HG03175 (cell line): ENCODE results near the gene FOXE1.

Experiments used
- ATAC-seq: cut with Tn5 transposase; IDR thresholded peaks from one replicate; pipeline ENCODE4 v1.9.1; 2021; ENCODE audit warnings: mild to moderate bottlenecking, moderate library complexity; ENCODE audit not compliant: unreplicated experiment

Gene FOXE1

DNA sequence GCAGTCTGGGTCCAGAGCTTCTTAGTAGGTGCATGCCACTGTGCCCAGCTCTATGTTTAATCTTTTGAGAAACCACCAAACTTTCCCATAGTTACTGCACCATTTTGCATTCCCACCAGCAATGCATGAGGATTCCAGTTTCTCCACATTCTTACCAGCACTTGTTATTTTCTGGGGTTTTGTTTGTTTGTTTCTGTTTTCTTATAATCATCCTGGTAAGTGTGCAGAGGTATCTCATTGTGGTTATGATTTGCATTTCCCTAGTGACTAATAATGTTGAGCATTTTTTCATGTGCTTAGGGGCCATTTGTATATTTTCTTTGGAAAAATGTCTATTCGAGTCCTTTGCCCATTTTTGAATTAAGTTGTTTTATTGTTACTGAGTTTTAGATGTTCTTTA lies 11.4 kb downstream of the FOXE1 start:
- no peak for ATAC-seq

DNA sequence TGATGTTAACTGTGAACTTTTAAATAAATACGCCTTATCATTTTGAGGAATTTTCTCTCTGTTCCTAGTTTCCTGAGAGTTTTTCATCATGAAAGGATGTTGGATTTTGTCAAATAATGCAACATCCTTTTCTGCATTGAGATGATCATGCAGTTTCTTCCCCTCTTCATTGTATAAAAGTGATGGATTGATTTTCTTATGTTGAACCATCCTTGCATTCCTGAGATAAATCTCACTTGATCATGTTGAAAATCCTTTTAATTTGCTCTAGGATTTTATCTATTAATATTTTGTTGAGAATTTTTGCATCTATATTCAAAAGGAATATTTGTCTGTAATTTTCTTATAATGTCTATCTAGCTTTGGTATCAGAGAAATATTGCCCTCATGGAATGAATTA lies 13.3 kb downstream of the FOXE1 start:
- ATAC-seq, result no peak

DNA sequence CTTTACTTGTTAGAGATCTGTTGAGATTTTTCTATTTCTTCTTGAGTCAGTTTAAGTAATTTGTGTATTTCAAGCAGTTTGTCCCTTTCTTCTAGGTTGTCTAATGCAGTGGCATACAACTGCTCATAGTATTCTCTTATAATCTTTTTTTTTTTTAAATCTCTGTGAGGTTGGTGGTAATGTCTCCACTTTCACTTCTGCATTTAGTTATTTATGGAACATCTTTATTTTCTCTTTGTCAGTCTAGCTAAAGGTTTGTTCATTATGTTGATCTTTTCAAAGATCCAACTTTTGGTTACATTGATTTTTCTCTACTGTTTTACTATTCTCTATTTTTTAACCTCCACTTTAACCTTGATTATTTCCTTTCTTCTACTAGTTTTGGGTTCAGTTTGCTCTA lies 13.8 kb downstream of the FOXE1 start:
- no peak for ATAC-seq

DNA sequence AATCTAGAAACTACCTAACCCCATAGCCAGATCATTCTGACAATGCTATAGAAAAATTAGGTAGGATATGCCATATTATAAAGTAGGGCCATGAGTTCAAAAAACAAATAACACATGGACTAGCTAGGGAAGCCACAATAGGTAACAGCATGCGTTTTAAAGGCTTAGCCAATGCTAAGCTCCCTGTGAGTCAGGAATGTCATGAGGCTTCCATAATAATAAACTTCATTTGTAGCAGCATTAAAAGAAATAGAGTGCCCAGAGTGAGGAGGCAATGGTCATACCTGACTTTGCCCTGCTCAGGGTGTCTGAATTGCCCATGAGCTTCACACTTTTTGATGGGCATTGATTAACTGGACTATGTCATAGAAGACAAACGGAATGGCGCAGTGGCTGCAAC lies 15.8 kb downstream of the FOXE1 start:
- no peak for ATAC-seq

DNA sequence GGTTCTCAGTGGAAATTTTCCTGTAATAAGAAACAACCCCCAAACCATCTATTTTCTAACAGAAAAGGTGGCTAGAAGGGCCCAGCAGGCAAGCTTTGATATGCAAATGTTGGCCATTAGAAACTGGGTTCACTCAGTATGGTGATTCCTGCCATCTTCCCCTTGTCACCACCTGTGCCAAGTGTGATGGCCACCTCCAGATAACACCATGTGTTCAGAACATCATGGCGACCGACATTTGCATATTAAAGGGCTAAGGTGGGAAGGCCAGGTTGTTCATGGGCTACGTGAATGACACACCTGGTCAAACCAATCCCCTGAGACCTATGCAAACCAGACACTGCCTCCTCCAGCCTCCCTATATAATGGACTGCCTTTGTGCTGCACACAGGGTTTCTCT lies 20.4 kb downstream of the FOXE1 start:
- no peak for ATAC-seq

DNA sequence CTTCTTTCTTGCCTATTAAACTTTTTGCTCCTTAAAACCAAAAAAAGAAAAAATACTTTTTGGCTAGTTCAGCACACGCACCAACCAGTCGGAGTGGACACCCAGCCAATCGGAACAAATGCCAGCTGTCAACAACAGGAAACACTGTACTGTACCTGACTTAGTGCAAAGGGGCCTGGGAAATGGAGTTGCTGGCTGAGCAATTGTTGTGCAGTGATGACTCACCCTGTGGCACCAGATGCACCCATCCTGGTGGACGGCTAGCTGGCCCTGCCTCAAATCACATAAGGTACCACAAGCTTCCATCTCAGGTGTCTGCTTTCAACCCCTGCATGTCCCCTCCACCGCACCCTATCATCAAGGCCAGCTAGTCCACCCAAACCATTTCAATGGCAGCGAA lies 20.9 kb downstream of the FOXE1 start:
- no peak for ATAC-seq

DNA sequence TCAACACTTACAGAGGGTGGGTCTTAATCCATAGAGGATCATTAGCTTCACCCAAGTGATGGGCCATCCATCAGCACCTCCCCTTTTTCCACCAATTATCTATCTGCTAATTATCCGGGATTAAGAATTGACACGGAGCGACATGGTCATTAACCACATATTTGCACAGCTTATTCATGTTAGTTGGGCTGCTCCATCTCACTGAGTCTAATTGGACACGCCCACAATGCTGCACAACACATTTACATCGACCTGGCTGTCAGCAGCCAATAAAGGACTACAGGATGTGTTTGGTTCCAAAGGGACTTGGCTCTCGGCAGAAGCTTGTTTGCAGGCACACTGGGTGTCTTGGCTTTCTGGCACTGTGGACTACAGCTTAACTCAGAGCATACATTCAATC lies 21.6 kb downstream of the FOXE1 start:
- no peak for ATAC-seq

DNA sequence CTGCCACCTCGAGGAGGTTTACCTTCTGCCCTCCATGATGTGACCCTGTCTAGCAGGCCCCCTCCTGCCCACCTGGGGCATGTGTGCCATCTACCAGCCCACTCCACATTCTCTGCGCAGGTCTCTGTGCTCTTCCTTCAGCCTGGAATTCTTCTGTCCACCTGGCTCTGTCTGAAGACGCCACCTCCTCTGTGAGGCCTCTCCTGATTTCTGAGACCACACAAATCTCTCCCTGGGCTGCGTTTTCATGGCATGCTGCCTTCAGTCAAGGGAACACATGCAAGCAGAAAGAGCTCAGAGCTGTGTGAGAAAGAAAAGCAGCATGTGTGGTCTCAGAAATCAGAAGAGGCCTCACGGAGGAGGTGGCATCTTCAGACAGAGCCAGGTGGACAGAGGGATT lies 22.1 kb downstream of the FOXE1 start:
- ATAC-seq, result no peak

DNA sequence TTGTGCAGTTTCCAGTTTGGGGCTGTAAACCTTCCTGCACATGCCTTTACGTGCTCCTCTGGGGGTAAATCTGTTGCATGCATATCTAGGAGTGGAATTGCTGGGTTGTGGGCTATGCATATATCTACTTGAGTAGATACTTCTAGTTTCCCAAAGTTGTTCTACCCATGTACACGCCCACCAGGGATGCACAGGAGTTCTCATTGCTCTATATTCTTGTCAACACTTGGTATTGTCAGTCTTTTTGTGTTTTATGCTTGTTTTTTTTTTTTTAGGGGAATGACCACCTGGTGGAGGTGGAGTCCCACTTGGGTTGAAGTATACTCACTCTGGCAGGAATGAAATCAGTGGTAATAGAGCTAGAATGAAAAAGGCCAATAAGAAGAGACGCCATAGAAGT lies 23.0 kb downstream of the FOXE1 start:
- ATAC-seq, result no peak

DNA sequence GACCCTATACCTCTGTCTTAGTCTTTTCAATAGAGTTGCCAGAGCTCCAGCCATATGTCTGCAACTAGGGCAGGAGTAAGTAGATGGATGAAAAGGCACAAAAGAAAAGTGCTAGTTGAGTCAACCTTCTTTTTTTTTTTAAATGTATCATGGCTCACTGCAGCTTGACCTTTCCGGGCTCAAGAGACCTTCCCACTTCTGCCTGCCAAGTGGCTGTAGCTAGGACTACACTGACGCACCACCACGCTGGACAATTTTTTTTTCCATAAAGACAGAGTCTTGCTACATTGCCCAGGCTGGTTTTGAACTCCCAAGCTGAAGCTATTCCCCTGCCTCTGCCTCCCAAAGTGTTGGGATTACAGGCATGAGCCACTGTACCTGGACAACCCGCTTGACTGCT lies 27.3 kb downstream of the FOXE1 start:
- no peak for ATAC-seq

DNA sequence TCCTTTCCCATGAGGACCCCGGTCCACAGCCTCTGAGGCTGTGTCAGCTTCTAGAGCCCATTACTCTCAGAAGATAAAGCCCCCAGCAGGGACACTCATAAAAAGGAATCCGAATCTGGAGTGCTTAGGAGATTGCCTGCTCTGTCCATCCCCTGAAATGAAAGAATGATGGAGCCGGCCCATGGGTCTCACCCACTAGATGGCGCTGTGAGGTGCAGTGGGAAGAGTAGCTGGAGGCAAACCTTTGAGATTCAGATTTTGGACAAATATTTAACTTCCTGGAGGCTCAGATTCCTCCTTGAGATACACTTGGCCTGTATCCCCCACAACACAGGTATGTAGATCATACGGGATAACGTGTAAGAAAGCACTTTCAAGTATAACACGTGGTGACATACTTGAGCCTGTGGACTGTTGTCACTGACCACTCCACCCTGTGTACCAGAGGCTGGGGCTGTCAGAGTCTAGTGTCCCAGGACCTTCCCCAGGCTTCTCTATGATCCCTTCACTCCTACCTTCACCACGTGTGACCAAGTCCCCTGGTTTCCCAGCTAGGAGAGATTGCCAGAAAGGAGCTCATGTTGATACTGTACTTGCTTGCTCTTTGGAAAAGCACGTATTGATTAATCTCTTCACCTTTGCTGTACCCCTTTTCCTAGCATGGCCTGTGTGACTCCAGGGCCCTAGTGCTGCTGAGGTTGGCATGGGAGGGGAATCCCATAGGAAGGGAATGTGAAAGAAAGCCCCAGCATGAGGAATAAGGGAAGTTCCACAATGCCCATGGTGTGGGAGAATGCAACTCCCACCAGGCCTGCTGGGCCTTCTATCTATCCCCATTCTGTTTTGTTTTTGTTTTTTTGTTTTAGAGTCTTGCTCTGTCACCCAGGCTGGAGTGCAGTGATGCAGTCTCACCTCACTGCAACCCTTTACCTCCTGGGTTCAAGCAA lies 37.2 kb downstream of the FOXE1 start:
- ATAC-seq, result no peak

DNA sequence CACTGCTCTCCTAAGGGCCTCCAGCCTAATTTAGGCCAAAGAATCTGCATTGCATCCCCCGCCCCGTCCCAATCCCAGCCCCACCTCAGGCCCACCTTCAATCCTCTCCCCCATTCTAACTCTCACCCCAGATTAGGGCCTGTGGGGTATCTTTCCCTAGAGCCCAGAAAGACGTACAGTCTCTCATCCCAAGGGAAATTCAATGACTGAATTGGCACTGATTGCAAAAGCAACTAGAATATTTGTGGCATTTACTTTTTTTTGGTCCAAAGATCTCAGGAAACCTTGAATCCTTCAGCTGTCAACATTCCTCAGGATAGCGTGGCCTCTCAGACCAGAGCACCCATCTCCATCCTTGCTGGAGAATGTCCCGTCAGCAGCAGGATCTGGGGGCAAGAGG lies 38.7 kb downstream of the FOXE1 start:
- ATAC-seq, result no peak

DNA sequence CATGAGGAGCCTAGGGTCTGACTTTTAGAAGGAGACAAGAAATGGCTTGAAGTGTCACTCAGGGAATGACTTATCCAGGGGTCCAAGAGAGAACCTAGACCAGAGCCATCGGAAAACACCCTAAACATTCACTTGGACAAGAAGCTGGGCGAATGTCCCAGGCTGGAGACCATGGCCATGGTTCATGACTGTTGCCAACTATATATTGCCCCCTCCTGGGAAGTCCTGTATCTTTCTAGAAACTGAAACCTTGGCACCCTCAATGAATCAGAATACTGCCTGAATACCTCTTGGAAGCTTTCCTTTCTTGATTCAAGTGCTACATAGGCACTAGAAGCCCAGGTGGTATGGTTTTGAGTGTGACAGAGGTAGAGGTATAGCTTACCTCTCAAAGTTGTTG lies 39.4 kb downstream of the FOXE1 start:
- ATAC-seq, result no peak

DNA sequence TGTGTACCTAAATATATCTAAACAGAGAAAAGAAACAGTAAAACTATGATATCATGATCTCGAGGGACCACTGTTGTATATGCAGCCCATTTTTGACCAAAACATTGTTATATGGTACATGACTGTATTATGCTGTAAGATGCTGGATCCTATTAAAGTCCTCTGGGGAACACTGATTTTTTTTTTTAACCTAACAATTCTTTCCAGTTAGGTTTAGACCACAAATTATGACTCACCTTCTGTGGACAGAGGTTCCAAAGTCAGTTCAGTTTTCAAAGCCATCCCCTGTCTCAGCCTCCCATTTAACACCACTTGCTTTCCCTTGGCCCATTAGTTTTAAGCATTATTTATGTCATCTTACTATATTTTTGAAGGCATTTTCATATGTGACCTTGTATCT lies 42.2 kb downstream of the FOXE1 start:
- no peak for ATAC-seq

DNA sequence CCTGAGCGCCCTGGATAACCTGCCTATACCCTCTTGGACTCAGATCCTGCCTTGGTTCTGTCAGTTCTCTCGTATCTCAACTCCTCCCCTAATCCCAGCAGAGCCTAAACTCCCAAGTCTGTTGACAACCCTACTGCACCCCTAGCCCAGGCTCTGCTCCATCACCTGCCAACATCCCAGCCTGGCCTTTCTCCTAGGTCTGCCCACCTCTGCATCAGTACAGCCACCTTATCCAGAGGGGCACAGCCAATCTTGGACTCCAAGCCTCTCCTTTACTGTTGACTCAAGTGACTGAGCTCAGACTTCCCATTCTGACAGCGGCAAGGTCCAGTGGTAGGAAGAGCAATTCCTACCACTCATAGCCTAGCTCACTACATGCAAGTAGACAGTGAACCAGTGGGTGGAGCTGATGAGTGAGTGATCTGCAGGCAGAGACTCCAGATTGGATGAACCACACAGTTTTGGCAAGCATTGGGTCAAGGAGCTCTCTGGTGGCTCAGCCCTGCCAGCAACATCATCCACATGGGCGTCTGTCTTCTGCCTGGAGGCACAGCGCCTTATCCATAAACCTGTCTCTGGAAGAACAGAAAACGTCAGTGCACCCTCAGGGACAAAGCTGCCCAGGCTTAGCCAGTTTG lies 42.8 kb downstream of the FOXE1 start:
- ATAC-seq, result no peak

DNA sequence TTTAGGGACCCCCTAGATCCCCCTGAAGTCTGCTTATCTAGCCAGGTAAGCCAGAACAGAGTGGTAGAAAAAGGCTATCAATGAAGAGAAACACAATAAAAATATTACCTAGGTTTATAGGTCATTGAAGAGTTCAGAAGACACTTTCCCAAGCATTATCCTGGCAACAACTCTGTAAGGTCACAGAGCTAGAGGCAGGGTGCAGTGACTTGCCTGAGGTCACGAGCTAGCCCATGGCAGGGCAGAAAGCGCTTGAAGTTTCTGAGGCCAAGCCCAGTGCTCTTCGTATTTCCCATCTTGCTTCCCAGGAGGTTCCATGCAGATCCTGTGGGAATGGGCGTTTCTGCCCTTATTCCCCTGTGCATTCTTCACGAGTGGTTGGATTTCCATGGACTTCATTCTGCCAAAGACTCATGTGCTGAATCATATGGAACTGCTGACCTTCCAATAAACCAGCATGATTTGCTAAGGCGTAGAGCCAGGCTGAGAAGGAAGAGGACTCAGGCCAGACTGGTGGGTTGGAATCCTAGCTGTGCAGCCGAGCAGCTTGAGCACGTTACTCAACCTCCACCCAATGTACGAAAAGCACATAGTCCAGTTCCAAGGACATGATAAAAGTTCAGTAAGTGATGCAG lies 47.2 kb downstream of the FOXE1 start:
- ATAC-seq, result no peak

DNA sequence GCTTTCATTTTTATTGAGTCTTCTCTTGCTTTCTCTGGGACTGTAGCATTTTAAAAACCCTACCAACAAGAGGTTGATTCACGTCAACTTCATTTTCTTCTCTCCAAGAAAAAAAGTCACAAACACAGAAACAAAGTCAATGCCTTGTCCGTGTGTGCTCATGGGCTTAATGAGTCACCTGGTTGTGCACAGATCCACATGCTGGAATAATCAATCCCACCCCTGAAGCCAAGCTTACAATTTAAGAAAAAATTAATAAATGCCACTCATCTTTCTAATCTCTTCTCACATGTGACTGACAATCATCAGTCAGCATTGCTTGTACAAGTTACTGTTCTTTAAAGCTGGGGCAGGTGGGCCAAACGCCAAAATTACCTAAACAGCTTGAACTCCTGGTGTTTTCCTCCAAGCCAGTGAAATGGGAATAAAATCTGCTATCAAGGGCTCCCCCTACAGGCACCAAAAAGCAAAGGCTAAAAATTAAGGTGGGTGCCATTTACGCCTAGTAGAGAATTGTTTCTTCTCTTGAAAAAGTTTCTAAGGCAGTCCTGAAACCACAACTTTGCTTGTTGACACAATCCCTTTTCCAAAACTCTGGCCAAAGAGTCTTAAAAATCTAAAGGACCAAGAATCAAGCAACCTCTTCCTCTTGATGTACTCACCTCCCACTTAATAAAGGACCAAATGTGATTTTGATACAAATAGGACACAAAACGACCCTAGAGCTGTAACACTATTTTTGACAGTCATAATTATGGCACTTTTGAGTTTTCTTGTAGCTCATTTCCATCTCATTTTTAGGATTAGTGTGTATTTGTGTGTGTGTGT lies 47.9 kb downstream of the FOXE1 start:
- ATAC-seq, result no peak

DNA sequence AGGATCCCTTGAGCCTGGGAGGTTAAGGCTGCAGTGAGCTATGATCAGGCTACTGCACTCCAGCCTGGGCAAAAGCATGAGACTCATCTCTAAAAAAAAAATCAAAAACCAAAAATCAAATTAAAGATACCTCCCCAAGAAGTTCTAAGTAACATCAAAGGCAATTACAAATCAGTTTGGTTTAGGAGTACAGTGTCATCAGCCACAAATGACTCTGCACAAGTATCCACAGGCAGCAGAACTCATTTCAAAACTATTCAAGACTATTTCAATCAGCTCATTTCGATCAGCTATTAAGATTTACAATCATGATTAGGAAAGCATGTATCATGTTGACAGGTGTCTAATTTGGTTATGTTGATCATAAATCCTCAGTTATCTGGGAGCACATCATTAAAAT lies 50.2 kb downstream of the FOXE1 start:
- no peak for ATAC-seq

DNA sequence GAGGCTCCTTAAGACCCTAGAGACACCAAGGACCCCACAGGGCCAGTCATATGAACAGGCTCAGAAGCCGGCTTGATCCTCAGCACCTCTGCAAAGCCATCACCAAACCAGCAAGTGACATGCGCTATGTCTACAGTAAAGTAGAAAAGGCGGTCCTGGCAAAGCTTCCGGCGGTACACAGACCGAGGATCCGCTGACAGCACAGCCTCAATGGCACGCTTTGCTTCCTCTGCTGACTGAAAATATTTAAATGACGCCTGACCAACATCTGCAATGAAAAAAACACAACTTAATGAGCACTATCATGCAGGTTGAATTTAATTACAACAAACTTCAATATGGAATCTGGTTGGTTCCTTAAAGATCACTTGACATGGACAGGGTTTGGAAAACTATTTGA lies 51.7 kb downstream of the FOXE1 start:
- no peak for ATAC-seq

DNA sequence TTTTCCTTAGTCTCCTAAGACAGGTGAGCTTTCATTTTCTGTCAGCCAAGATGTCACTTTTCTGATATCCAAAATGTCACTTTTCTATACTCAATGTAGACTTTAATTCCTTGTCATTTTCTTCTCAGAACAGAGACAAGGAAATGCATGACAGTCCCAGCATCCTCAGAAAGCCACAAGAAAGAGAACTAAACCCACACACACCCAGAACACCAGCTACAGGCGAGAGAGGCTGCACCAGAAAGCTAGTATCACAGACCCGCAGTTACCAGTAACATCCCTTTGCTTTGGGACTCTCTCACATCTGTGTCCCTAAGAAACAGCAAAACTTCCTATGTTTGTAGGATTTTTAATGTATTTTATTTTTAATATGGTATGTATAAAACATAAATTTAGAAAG lies 52.2 kb downstream of the FOXE1 start:
- no peak for ATAC-seq
